SU-DHL-6 (cell line): ENCODE measurements around the gene TMEM170B.

Source experiments
- EZH2phosphoT487 ChIP-seq: fragments of 200-600 bp; sonication (generic), shearing (Covaris generic); conservative IDR thresholded peaks from 2 replicates; pipeline ENCODE4 v1.6.1; 2018; ENCODE audit warnings: mild to moderate bottlenecking, antibody characterized with exemption, low read length, moderate library complexity, mixed read lengths
- TF ChIP-seq, protein P1 (sequence below): fragments of 200-600 bp; sonication (generic); IDR thresholded peaks from one replicate; pipeline ENCODE4 v1.5.1; 2017; ENCODE audit warnings: antibody characterized with exemption, mild to moderate bottlenecking, low read length, moderate library complexity; ENCODE audit not compliant: insufficient read depth, poor library complexity, severe bottlenecking

DNA sequence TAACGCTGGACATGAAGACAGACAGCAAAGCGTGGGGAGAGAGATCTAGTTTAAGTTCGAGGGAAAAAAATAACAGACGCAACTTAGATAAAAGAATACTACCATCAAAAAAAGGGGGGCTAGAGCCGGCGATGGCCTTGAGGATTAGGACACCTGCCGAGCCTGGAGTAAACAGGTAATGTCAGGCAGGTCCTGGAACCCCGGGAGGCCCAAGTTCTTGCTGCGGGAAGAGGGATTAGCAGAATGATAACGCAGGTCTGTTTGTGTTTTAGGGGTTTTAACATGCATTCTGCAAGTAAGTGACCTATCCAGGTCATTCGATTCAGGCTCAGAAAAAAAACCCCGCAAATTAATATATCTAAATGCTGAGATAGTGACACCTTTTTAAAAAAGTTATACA is 754 bp upstream of the TMEM170B start:
- TF ChIP-seq, protein P1, sequence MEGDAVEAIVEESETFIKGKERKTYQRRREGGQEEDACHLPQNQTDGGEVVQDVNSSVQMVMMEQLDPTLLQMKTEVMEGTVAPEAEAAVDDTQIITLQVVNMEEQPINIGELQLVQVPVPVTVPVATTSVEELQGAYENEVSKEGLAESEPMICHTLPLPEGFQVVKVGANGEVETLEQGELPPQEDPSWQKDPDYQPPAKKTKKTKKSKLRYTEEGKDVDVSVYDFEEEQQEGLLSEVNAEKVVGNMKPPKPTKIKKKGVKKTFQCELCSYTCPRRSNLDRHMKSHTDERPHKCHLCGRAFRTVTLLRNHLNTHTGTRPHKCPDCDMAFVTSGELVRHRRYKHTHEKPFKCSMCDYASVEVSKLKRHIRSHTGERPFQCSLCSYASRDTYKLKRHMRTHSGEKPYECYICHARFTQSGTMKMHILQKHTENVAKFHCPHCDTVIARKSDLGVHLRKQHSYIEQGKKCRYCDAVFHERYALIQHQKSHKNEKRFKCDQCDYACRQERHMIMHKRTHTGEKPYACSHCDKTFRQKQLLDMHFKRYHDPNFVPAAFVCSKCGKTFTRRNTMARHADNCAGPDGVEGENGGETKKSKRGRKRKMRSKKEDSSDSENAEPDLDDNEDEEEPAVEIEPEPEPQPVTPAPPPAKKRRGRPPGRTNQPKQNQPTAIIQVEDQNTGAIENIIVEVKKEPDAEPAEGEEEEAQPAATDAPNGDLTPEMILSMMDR = no peak
- no peak for TF ChIP-seq EZH2phosphoT487
